SHP77 (cell line): ENCODE data around the gene RNF121.
"Not testable (repeated sequence)": the region's sequence is repeated elsewhere in the genome, so short reads cannot be mapped to it uniquely, and the experiment has no call there.

Source experiments
- DNase-seq, 2 experiments: peaks; one replicate each; lab custom pipeline; 2025; lab: John Stamatoyannopoulos, UW

RNF121 gene

DNA sequence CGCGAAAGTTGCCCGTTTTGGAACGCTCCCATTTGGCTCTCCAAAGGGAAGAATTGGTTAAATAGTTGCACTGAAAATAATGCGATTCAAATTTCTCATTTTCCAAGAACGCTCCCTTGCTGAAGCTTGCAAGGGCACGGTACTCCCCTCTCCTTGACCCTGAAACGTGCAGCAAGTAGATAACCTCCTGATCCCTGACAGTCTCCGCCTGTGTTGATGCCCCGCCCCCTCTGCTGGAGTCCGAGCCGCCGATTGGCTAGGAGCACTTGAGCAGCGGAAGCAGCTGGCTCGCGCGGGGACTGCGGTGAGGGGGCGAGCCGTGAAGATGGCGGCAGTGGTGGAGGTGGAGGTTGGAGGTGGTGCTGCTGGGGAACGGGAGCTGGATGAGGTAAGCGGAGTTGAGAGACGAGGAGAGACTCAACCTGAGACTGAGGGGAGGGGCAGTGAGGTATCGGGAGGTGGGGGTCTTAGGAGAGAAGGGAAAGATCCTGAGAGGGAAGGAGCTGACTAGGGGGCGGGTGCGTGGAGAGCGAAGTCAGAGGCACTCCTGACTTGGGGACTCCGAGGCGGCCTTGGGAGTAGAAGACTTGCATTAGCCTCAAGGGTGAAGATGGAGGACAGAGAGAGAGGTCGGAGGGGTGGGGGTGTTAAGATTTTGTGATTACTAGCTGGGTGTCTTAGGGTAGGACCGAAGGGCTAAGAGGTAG lies at the start of gene RNF121:
RNF121 (plus strand) TSS at position 310 of the 707 bp plus-strand sequence; CDS start at position 326, 16 bp downstream.
- DNase-seq, result peak; percentile 99

DNA sequence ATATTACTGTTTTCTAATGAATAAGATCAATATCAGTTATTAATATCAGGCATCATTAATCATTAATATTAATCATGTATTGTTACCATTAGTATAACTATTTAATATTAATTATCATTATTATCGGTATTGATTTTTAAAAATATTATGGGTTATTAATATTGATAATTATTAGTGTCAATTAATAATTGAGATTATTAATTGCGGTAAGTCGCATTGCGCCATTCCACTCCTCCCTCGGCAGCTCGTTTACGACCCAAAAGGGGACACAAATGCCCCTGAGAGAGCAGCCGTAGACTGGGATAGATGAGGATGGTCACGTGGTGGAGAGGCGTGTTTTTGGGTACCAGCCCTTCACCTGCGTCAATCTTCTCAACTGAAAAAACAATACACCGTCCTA lies 43.0 kb upstream of the RNF121 start:
- not testable (repeated sequence) for DNase-seq

DNA sequence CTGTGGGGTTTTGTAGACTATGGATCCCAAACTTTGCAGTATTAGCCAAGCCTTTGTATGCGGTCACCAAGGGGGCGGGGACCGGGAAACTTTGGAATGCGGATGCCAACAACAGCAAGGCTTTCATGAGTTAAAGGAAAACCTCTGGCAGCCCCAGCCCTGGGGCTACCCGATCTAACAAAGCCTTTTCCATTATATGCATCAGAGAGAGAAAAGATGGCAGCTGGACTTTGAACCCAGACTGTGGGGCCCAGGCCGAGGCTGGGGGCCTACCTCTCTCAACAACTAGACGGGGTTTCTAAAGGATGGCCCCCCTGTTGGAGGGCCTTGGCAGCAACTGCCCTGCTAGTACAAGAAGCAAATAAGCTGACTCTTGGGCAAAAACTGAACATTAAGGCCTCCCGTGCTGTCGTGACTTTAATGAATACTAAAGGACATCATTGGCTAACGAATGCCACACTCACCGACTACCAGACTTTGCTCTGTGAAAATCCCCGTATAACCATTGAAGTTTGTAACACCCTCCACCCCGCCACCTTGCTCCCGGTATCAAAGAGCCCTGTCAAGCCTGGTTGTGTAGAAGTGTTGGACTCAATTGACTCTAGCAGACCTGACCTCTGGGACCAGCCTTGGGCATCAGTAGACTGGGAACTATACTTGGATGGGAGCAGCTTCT lies 40.4 kb upstream of the RNF121 start:
- DNase-seq, result not testable (repeated sequence)

DNA sequence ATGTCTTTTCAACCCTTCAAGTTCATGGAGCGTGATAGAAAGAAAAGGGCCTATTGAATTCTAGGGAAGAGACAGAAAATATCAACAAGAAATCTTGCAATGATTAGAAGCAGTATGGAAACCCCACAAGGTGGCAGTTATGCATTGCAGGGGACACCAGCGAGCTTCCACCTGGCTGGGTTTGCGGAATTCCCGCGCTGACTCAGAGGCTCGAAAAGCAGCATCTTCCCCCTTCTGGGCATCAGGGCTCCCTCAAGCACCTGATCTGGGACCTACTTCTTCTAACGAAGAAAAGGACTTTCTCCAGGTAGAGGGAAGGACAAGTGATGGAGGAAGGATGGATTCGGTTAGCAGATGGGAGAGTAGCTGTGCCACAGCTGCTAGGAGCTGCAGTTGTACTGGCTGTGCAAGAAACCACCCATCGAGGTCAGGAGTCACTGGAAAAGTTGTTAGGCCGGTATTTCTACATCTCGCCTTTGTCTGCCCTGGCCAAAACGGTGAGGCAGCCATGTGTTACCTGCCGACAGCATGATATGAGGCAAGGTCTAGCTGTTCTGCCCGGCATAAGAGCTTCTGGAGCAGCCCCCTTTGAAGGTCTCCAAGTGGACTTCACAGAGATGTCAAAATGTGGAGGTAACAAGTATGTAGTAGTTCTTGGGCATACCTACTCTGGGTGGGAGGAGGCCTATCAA lies 39.5 kb upstream of the RNF121 start:
- not testable (repeated sequence) for DNase-seq

DNA sequence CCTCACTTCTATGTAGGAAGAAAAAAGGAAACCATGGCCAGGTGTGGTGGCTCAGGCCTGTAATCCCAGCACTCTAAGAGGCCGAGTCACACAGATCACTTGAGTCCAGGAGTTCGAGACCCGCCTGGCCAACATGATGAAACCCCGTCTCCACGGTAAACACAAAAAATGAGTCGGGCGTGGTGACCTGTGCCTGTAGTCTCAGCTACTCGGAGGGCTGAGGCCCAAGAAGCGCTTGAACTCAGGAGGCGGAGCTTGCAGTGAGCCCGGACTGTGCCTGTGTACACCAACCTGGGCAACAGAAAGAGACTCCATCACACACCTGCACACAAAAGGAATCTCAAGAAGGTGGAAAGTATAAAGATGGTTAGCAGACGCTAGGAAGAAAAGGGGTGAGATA lies 32.9 kb upstream of the RNF121 start:
- DNase-seq, result no peak

DNA sequence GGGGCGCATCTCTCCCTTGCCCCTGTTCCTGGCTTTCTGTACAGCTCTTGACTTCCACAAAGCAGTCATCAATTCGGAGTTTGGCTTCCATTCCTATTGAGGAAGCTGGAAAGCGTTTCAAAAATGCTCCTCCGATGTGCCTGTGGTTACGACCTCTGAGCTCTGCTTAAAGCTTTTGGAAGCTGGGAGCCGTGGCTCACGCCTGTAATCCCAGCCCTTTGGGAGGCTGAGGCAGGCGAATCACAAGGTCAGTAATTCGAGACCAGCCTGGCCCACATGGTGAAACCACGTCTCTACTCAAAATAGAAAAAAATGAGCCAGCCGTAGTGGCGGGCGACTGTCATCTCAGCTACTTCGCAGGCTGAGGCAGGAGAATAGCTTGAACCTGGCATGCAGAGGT lies 27.7 kb upstream of the RNF121 start:
- DNase-seq, result not testable (repeated sequence)

DNA sequence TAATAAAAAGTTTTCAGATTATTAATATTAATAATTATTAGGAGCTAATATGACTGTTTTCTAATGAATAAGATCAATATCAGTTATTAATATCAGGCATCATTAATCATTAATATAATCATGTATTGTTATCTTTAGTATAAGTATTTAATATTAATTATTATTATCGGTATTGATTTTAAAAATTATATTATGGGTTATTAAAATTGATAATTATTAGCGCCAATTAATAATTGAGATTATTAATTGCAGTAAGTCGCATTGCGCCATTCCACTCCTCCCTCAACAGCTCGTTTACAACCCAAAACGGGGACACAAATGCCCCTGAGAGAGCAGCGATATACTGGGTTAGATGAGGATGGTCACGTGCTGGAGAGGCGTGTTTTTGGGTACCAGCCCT lies 20.6 kb upstream of the RNF121 start:
- DNase-seq, result no peak

DNA sequence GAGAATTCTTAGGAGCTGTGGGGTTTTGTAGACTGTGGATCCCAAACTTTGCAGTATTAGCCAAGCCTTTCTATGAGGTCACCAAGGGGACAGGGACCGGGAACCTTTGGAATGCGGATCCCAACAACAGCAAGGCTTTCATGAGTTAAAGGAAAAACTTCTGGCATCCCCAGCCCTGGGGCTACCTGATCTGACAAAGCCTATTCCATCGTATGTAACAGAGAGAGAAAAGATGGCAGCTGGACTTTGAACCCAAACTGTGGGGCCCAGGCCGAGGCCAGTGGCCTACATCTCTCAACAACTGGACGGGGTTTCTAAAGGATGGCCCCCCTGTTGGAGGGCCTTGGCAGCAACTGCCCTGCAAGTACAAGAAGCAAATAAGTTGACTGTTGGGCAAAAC lies 18.1 kb upstream of the RNF121 start:
- DNase-seq, result not testable (repeated sequence)

DNA sequence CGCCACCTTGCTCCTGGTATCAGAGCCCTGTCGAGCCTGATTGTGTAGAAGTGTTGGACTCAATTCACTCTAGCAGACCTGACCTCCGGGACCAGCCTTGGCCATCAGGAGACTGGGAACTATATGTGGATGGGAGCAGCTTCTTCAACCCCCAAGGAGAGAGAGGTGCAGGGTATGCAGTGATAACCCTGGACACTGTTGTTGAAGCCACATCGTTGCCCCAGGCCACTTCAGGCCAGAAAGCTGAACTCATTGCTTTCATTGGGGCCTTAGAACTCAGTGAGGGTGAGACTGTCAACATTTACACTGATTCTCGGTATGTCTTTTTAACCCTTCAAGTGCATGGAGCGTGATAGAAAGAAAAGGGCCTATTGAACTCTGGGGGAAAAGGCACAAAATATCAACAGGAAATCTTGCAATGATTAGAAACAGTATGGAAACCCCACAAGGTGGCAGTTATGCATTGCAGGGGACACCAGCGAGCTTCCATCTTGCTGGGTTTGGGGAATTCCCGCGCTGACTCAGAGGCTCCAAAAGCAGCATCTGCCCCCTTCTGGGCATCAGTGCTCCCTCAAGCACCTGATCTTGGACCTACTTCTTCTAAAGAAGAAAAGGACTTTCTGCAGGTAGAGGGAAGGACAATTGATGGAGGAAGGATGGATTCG lies 17.4 kb upstream of the RNF121 start:
- DNase-seq, result not testable (repeated sequence)

DNA sequence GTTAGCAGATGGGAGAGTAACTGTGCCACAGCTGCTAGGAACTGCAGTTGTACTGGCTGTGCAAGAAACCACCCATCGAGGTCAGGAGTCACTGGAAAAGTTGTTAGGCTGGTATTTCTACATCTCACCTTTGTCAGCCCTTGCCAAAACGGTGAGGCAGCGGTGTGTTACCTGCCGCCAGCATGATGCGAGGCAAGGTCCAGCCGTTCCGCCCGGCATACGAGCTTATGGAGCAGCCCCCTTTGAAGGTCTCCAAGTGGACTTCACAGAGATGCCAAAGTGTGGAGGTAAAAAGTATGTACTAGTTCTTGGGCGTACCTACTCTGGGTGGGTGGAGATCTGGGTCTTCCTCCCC lies 16.9 kb upstream of the RNF121 start:
- DNase-seq, result not testable (repeated sequence)

DNA sequence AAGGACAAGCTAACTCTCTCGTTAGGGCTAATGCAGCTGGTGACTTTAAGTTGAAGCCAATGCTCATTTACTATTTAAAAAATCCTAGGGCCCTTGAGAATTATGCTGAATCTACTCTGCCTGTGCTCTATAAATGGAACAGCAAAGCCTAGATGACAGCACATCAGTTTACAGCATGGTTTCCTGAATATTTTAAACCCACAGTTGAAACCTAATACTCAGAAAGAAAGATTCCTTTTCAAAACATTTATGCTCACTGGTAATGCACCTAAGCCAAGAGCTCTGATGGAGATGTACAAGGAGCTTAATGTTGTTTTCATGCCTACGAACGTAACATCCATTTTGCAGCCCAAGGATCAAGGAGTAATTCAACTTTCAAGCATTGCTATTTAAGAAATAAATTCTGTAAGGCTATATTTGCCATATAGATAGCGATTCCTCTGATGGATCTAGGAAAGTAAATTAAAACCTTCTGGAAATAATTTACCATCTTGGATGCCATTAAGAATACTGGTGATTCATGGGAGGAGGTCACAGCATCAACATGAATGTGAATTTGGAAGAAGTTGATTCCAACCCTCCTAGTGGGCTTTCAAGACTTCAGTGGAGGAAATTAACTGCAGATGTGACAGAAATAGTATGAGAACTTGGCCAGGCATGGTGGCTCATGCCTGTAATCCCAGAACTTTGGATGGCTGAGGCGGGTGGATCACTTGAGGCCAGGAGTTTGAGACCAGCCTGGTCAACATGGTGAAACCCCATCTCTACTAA lies 14.9 kb upstream of the RNF121 start:
- no peak for DNase-seq

DNA sequence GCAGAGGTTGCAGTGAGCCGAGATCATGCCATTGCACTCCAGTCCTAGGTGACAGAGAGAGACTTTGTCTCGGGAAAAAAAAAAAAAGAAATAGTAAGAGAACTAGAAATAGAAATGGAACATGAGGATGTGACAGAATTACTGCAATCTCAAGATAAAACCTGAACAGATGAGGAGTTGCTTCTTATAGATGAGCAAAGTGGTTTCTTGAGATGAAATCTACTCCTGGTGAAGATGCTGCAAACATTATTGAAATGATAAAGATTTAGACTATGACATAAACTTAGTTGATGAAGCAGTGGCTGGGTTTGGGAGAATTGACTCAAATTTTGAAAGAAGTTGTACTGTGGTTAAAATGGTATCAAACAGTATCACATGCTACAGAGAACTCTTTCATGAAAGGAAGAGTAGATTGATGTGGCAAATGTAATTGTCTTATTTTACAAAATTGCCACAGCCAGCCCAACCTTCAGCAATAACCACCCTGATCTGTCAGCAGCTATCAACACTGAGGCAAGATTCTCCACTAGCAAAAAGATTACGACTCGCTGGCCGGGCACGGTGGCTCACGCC lies 14.1 kb upstream of the RNF121 start:
- no peak for DNase-seq

DNA sequence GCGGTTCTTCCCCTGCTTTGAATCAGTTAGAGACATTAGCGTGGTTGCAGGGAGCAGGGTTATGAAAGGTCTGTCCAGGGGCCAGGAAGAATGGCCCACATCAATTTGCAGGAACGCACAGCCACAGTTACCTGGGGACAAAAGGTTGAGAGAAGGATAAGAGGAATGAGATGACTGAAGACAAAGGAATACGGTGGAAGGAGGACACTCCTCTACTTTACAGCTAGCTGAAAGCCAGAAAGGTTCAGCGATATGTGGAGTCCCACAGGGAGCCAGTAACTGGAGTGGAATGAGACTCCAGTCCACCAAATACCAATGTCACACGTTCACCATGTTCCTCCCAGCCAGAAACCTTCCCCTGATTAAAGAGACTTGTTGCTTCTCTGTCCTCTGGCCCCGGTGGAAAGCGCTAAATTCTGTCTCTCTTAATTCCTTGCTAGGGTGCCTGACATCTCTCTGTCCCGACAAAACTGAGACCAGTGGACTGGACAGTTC lies 11.2 kb upstream of the RNF121 start:
- DNase-seq, result no peak

DNA sequence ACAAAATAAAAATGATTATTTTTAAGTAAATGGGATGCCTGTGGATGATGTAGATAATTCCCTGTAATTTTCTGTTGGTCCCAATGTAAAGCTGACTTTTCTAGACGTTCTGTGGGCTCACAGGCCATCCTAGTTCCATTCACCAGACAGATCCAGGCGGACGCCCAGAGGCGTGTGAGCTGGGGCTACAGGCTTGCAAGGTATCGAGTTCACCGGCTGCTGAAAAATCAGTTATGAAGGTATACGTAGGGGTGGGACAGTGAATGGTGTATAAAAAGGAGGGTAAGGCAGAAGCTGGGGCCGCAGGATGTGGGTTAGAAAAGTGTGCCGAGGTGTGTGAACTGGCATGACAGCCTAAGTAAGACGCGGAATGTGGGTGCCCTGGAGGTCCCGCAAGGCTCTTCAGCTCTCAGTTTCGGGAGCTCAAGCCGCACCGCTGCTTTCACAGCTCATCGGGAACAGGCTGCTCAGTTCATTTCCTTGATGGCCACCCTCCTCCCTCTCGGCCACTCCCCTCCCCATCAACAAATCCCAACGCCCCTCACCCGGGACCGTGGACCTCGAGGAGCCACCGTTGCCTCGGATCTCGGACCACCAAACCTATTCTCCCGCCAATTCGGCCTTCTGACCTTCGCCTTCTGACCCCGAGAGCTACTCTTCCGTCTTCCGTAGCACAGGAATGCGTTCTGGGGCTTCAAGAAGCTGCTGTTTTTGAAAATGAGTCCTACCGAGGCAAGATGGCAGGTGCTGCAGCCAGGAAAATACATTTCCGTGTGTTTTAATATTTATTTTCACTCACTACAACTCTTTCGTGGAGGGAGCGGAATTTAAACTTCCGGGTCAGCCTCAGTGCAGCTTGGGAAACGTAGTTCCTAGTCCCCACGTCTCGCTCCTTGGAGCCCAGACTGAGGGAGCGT lies 768 bp upstream of the RNF121 start, which contains the start of gene XNDC1N:
XNDC1N (minus strand) TSS at position 775 of the 917 bp plus-strand sequence. CDS start 5,241 bp downstream, outside the sequence.
- peak; percentile 97 for DNase-seq

DNA sequence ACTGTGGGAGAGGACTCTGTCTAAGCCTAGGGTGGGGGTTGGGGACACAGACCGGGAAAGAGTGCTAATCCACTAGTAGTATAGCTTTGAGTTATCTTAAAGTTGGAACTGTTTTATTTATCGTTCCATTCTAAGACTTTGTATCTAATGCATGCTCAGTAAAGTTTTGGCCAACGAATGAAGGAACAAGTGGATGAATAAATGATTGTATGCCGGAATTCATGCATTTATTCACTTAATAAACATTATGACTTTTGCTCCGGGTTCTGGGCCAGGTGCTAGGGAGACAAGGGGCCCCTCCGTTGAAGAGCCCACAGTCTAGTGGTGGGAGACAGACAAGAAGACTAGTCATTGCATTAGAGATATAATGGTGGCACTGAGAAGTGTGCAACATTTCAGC lies 645 bp downstream of the RNF121 start:
- no peak for DNase-seq

DNA sequence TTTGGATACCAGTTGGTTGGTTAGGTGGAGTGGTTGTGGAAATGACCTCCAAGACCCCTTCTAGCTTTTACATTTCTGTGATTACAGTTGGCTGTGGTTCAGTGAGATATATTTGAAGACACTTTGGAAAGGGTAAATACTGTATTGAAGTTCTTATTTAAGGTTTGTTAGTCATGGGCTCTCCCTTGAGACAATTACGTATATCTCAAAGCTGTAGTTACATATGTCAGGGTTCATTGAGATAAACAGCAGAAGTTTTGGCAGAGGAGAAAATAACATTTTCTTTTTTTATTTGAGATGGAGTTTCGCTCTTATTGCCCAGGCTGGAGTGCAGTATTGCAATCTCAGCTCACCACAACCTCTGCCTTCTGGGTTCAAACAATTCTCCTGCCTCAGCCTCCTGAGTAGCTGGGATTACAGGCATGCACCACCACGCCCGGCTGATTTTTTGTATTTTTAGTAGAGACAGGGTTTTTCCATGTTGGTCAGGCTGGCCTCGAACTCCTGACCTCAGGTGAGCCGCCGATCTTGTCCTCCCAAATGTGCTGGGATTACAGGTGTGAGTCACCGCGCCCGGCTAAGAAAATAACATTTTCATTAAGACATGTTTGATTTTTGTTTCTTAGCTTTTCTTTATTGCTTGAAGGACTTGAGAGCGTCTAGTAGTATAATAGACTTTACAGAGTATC lies 1.9 kb downstream of the RNF121 start:
- DNase-seq, result no peak

DNA sequence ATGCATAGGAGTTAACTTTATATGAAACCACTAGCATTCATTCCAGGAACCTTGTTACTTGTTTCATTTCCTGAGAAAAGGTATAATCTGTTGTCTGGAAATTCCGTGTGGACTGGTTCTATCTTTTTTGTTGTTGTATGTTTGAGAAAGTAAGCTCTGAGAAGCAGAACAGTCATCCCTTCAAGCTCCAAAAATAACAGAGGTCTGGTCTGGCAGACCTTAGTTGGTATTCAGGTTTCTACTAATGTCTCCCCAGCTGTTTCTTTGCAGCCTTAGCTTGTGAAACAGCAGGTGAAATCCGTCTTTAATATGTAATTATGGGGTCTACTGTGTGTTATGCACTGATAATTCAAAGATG lies 2.4 kb downstream of the RNF121 start:
- no peak for DNase-seq

DNA sequence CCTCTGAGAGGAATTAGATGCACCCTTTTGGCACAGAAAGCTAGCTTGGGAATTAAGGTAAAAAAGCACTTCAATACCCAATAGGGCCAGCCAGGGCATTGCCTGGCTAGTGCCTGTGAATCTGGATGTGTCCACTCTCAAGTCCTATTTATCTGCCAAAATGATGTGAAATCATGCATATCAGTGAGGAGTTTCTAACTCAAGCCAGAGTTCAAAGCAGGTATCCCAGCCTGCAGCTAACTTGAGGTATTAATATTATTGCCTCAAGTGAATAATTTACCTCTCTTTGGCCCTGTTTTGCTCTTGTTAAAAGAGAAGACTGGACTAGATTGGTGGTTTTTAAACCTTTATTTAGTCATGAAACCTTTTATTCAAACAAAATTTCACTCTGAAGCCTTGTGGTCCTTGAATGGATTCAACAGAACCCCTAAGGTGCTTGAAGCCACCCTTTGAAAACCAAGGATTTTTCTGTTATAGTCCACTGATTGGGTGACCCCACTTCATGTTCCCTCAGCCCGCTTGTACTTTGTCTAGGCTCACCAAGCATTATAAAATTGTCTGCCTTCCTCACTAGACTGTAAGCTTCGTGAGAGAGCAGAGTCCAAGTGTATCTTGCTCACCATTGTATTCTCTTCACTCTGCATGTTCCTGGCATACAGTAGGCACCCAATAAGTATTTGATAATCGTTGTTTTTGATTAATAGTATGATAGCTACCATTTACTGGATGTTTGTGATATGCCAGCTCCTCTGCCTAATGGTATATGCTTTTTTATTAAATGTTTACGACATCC lies 4.5 kb downstream of the RNF121 start:
- no peak for DNase-seq

DNA sequence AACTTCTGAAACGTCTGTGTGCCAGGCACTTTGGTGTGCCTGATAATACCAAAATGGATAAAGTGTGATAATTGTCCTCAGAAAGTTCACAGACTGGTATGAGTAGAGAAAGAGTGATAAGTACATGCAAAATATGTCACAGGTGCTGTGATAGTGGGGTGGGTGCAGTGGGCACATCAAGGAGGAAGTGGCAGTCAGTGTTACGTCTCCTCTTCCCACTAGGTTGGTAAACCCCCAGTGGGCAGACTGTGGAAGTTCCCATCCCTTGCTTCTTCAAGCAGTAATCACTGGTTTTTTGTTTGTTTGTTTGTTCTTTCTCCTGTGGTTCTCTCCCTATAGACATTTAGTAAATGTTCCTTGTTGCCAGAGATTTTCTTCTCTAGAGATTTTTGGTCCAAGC lies 5.4 kb downstream of the RNF121 start:
- no peak for DNase-seq
